ENCODE results near the gene NCKAP5.

DNA sequence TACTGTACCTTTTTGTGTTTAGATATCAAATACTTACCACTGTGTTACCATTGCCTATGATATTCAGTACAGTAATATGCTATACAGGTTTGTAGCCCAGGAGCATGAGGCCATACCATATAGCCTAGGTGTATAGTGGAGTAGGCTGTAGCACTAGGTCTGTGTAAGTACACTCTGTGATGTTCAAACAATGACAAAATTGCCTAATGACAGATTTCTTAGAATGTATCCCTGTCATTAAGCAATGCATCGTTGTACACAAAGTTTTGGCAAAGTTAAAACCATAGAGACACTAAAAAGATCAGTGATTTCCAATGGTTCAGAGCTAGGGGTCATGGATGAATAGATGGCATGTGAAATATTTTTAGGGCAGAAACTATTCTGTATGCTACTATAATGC lies 415.5 kb downstream of the NCKAP5 start:
- TF ChIP-seq, protein P1, sequence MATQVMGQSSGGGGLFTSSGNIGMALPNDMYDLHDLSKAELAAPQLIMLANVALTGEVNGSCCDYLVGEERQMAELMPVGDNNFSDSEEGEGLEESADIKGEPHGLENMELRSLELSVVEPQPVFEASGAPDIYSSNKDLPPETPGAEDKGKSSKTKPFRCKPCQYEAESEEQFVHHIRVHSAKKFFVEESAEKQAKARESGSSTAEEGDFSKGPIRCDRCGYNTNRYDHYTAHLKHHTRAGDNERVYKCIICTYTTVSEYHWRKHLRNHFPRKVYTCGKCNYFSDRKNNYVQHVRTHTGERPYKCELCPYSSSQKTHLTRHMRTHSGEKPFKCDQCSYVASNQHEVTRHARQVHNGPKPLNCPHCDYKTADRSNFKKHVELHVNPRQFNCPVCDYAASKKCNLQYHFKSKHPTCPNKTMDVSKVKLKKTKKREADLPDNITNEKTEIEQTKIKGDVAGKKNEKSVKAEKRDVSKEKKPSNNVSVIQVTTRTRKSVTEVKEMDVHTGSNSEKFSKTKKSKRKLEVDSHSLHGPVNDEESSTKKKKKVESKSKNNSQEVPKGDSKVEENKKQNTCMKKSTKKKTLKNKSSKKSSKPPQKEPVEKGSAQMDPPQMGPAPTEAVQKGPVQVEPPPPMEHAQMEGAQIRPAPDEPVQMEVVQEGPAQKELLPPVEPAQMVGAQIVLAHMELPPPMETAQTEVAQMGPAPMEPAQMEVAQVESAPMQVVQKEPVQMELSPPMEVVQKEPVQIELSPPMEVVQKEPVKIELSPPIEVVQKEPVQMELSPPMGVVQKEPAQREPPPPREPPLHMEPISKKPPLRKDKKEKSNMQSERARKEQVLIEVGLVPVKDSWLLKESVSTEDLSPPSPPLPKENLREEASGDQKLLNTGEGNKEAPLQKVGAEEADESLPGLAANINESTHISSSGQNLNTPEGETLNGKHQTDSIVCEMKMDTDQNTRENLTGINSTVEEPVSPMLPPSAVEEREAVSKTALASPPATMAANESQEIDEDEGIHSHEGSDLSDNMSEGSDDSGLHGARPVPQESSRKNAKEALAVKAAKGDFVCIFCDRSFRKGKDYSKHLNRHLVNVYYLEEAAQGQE (IDR thresholded peaks at IDR 0.05; ENCODE audit: insufficient read depth in 1 of 2, low read depth in 2 of 2, low read length in 2 of 2) = no peak
- TF ChIP-seq FOXP2 (optimal IDR thresholded peaks at IDR 0.05; ENCODE audit: borderline replicate concordance, extremely low read depth, extremely low read length, insufficient read depth) = no peak

Measured in PFSK-1 (cell line).